GM18861 (cell line): ENCODE data around the gene HRH3.
A peak's percentile ranks its signal among the peaks of the same experiment; 100 is the strongest.

Experiments
- ATAC-seq: cut with Tn5 transposase; IDR thresholded peaks from one replicate; pipeline ENCODE4 v1.9.1; 2021; ENCODE audit not compliant: unreplicated experiment

The HRH3 gene

GRCh38 chr20:62216636-62217566 is 3.2 kb downstream of the HRH3 start:
- no peak for ATAC-seq

DNA sequence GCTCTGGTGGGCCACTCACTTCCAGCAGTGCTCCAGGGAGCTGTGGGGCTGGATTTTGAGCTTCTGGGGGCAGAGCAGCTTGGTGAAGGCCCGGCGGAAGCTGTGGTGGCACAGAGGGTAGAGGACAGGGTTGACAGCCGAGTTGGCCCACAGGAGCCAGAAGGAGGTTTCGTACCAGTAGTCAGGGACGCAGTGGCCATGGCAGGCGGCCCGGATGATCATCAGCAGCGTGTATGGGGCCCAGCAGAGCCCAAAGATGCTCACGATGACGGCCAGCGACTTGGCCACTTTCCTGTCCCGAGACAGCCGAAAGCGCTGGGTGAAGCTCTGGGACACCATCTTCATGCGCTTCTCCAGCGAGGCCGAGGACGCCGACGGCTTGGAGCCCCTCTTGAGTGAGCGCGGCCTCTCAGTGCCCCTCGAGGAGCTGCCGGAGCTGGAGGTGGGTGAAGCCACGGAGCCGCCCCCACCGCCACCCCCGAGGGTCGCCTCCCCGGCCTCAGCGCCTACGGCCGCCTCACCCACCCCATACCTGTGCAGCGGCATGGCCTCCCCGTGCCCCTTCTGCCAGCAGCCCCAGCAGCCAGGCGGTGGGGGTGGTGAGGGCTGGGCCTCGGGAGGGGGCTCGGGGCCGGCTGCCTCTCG is 4.0 kb downstream of the HRH3 start:
- ATAC-seq: no peak

DNA sequence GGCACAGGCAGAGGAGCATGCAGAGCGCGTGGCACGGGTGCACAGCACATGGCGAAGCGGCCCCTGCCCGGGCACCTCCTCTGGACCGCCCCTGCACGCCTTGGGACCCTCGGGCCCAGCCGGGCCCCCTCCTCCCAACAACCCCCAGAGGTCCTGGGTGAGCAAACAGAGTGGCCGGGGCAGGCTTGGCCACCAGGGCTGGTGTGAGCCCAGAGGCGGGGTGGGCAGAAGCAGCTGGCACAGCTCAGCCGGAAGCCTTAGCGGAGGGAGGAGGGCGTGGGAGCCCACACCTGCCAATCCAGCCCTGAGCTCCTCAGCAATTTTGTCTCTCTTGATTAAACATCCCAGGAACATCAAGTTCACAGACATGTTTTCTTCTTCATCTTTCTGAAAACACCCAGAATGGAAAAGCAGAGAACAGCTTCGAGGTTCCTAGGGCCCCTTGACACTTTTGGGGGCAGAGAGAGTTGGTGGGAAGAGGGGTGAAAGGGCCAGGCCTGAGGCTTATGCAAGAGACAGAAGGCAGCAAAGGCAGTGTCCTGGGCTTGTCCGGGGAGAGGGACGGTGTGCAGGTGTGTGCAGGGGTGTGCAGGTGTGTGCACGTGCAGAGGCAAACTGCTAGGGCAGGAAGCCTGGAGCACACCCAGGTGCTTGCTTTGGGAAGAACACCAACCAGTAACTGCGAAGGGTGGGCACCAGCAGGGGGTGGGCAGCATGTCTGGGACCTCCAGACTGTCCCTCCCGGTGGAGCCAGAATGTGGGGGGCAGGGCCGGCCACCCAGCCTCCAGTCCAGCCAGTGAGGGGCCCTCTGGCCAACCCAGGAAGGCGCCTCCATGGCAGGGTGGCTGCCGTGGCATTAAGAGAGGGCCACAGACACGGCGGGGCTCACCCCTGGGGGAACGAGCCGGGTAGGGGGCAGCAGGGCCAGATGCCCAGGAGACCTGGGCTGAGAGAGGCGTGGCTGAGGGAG is 4.8 kb downstream of the HRH3 start:
- ATAC-seq: no peak

DNA sequence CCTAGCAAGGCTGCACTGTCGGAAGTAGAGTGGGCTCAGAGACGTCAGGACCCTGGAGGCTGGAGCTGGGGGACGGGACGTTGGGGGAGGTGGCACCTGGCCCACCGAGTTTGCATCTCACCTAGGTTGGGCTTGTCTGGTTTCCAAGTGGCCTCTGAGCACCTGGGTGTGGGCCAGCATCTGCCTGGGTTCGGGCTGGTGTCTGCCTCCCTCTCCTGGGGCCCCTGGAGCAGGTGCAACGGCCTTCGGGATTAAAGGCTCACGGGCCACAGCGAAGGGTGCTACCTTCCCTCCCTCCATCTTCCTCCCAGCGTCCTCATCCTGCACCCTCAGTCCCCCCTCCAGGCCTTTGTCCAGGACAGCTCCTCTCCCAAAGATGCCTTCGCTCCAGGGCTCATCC is 6.0 kb downstream of the HRH3 start:
- no peak for ATAC-seq

GRCh38 chr20:62212299-62212698 is 7.8 kb downstream of the HRH3 start:
- no peak for ATAC-seq

- no peak for ATAC-seq
These were observed 8.2 kb downstream of the HRH3 start for GRCh38 chr20:62211769-62212288.

GRCh38 chr20:62211216-62211615 is 8.9 kb downstream of the HRH3 start:
- no peak for ATAC-seq

DNA sequence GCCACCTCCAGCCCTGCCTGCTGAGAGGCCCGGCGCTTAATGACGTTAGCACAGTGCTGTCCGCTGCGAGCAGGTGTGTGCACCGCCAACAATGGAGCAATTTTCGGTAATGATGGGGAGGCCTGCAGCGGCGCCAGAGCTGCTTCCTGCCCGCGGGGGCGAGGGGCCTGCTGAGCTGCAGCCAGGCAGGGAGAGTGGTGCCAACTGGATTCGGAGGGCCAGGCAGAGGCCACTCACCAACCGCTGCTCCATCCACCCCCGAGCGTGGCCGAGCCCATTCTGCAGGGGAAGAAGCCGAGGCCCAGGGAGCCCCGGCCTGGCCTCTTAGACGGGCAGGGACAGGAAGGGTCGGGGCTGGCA is 9.6 kb downstream of the HRH3 start:
- no peak for ATAC-seq

DNA sequence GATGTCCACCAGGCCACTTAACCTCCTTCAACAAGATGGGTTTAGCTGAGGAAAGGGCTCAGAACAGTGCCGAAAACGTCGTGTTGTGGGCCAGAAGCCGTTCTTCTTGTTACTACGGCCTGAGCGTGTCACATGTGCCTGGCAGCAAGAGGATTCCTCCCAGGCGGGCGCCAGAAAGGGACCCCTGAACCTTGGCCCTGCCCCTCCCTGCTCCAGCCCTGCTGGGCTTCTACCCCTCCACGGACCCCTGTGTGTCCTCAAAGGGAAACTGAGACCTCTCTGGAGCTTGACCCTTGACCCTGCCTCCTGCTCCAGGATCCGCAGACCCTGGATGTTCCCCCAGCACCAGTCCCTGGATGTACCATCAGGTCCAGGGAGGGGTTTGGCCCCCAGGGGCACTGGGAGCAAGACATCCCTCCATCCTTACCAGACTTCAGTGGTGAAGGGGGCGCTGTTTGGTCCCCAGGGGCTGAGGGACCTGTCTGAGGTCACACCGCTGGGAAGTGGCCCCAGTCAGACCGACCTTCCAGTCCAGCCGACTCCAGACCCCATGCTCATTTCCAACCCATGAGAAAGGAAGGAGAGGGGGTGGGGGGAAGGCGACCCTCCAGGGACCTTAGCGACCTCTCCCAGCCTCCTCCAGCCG is 10.1 kb downstream of the HRH3 start:
- ATAC-seq: no peak

DNA sequence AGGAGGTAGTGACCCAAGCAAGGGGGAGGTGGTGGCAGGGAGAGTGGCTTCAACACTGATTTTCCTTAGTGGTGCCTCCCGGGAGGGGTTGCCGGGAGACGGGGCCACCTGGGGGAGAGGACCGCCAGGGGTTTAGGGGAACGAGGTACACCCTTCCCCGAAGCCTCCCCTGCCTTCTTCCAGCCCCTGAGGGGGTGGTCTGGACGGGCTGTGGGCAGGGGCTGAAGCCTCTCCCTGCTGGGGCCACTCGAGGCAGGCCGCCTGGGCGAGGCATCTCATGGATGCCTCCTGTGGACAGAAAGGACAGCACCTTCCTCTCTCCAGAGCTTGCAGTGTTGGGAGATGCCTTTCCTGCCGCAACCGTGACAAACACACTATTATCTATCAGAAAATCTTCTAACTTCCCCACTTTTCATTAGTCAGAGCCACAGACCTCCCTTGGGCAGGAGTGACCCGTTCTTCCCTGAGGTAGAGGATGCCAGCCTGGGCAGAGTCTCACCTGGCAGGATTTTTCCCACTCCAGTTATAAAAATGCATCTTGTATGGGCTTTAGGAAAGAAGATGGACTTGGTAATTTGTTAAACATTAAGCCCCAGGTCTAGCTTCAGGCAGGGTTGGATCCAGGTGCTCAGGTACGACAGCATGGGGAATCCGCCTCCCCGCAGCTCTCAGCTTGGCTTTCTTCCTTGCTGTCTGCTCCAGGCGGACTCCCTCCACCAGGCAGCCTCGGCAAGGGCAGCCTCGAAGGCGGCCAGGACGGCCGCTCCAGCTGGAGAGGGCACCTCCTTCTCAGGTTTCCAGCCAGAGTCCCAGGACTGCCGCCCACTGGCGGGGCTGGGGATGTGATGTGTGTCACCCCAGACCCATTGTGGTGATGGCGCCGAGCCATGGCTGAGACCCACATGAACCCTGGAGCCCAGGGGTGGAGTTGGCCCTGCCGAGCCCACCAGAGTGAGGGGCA is 11.0 kb downstream of the HRH3 start:
- ATAC-seq: no peak

DNA sequence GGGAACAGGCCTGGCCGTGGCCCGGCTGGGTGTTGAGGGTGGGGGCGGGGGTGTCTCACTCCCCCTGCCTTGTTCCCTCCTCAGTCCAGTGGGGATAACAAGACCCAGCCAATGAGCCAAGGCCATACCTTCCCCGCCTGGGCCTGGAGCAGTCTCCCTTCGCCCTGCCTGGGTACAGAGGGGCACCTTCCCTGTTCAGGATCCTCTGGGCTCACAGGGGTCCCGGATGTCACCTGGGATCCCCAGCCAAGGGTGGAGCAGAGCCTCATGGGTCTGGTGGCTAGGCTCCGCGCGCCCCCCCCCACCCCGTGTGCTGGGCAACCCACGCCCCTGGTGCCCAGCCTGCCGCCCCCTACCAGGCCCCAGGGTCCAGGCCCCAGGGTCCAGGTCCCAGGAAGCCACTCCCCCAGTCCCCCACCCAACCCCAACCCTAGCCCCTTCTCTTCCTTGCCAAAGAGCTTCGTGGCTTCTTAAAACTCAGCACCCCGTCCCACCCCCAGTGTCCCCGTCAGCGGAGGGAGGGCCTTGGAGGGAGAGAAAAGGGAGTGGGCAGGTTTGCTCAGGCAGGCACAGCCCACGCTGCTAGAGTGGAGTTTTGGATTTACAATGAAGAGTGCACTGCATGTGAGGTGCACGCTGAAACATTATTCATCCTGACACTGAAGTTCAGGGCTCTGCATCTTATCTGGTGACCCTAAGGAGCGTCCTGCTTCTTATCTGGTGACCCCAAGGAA is 11.8 kb downstream of the HRH3 start:
- no peak for ATAC-seq

DNA sequence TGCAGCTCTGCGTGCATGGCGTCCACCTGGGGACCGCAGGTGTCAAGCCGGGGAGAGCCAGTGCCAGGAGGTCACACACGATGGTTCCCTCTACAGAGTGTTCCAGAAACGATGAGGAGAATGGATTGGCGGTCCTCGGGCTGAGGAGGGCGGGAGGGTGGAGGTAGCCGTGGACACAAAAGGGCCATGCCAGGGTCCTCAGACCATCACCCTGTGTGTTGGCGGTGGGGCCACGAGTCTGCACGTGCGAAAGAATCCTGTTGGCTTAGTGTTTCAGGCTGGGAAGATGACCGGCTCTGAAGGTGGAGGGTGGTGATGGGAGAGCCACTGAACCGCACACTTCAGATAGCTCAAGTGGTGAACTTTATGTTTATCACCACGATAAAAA is 13.7 kb downstream of the HRH3 start:
- no peak for ATAC-seq

DNA sequence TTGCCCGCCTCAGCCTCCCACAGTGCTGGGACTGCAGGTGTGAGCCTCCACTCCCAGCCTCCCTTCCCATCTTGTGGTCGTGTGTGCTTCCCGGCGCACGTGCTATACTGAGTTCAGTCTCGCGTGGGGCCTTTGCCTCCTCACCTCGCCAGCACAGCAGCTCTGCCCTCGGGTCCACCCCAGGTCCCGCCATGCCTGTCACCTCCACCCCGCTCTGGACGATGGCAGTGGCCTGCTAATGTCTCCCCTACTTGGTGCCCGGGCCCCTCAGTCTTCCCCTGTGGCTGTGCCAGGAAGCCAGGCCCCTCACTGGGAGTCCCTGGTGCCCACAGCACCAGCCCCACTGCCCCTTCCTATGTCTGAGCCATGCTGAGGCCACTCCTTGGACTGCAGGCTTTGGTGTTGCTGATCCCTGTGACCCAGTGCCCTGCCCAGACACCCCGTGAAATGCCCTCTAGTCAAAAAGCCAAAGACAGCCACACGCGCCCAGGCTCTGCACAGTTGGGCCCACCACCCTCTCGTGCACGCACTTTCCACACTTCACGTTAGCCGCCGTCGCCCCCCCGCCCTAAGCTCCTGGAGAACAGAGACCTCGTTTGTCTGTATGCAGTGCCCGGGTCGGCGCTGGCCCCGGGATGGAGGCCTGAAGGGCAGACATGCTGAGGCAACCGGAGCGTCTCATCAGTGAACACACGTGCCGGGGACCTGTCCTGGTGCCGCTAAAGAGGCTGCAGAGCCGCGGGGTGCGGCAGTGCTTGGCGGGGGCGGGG is 14.3 kb downstream of the HRH3 start:
- ATAC-seq: no peak

DNA sequence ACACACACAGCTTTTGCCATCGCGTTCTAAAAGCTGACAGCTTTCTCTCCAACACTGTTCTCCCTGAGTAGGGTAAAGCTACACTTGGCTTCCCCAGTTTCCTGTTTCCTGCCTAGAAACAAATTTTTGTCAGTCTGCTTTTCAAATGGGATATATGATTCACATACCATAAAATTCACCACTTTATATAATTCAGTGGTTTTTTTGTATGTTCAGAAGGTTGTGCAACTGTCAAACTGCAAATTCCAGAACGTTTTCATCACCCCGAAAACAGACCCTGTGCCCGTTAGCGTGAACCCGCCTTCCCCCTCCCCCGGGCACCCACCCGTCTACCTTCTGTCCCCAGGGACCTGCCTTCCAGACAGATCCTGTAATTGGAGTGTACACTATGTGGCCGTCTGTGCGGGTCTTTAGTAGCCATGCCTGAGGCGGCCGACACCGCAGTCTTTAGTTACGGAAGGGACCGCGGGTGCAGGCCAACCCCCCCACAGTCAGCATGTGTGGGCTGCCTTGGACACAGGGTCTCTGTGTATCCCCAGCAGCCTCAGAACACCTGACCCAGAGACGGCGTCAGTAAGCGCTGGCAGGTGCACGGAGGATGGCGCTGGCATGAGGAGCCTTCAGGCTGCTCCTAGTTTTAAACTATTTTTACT is 16.6 kb downstream of the HRH3 start:
- ATAC-seq: no peak

GRCh38 chr20:62202676-62203377 is 17.3 kb downstream of the HRH3 start:
- ATAC-seq: no peak

GRCh38 chr20:62202083-62202395 is 18.0 kb downstream of the HRH3 start:
- ATAC-seq: peak; percentile 25
